Dermis microvascular lymphatic vessel endothelial cell (primary cell): Measurements from ENCODE around the gene AKR1C2. TPM values are rescaled to one million over a fixed set of nuclear protein-coding genes. Genes with fewer than 3 reads are reported as not detected.
"Not testable (repeated sequence)": the region's sequence is repeated elsewhere in the genome, so short reads cannot be mapped to it uniquely, and the experiment has no call there.

Experiments
- DNase-seq, 2 donors: peaks; one replicate each; pipeline versions ENCODE4 v3.0.0 to v3.0.0-alpha.2; 2010; ENCODE audit warnings: low read depth in 2 of 2
- total RNA-seq: library from RNA; depleted of rRNA; stranded (reverse); fragments of >200 nt; gene quantifications from 2 replicates; pipeline ENCODE4 v1.2.1, GENCODE V29; 2014

The AKR1C2 gene
- total RNA-seq, 1 donor from 2014 or later, result 22.7 TPM

DNA sequence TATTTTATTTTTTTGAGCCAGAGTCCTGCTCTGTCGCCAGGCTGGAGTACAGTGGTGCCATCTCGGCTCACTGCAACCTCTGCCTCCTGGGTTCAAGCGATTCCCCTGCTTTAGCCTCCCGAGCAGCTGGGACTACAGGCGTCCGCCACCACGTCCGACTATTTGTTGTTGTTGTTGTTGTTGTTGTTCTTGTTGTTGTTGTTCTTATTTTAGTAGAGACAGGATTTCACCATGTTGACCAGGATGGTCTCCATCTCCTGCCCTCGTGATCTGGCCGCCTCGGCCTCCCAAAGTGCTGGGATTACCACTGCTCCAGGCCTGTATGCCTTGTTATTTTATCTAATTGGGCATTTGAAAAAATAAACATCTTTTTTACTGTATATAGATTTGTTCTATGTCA is 42.1 kb downstream of the AKR1C2 start:
- DNase-seq, result not testable (repeated sequence)

DNA sequence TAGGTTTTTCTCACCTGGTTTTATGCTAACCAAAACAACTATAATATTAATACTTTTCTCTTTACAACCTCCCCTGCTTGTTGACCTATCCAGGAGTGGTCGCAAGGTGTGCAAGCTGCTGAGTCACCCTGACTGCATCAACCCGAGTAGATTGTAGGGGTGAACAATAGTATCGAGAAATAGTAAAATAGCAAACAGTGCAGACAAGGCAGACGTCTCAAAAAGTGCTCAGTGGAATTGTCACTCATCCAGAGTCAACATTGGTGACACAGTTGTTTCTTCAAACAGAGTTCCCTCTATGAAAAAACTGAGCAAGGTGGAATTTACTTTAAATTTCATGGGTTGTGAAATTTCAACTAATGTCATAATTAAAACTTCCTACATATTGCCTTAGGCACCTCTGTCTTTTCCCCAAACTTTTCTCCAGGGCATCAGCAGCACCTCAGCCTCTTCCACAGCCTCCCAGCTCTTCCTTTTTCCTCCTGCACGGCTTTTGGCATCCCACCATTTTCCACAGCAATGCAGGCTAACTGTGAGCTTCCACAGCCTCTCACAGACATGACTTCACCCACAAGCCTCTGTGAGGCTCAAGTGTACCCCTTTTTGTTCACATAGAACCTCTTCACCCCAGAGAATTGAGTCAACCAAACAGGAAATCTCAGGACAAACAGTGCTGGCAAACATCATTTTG is 46.6 kb downstream of the AKR1C2 start:
- DNase-seq, result not testable (repeated sequence)

DNA sequence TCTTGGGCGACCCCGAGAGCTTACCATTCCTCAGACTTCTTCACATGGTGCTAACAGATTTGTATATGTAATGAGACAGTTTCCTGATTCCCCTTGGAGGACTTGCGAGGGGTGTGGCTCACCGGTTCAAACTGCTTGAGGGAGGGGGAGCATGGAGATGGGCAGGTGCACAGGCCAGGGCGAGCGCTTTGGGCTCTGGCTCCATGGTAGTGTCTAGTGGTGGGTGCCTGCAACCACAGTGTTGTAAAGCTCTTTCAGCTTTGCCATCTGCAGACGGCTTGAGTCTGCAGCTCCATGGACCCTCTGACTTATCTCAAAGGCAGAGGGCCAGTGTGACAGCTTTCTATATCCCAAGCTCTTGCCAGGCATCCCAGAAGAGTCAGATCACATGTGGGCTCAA is 47.6 kb downstream of the AKR1C2 start:
- not testable (repeated sequence) for DNase-seq

DNA sequence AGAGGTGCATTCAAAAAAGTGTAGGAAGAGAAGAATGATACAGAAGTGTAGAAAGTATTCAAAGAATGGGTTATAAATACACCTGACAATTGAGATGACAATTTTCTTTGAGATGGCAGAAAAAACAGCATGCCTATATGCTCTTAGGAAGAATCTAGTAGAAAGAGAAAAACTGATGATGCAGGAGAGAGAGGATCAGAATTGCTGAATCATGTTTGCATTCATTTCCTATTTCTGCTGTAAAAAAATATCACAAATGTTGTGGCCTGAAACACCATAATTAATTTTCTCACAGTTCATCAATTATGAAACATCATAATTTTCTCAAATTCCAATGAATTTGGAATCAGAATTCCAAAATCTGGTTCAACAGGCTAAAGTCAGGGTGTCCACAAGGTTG is 50.3 kb downstream of the AKR1C2 start:
- DNase-seq, result no peak

DNA sequence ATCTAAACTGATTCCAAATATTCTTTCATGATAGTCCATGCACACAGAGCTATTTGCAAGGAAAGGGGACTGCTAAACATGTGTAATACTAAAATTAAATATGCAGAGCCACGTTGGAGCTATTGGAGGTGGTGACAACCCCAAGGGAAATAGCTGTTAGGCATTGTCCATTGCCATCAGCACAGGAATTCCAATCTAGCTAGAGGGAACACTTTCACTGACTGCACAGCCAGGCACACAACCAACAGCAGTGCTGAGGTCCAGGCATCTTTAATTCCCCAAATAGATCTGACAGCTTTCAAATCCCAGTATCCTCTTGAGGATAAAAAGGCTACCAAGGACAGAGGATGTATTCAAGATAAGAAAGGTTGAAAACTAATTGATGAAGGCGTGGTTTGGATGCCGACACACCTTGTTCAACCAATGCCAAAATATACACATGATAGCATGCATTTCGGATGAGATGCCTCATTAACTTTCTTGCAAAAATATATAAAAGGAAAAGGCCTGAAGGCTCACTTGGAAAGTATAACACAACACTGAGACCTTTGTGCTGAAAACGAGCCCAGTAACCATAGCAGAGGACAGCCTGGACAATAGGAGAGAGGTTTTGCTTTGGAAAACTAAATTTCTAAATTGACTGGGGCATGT is 52.0 kb downstream of the AKR1C2 start:
- peak in 1 of 2 donors; percentile 65 for DNase-seq

DNA sequence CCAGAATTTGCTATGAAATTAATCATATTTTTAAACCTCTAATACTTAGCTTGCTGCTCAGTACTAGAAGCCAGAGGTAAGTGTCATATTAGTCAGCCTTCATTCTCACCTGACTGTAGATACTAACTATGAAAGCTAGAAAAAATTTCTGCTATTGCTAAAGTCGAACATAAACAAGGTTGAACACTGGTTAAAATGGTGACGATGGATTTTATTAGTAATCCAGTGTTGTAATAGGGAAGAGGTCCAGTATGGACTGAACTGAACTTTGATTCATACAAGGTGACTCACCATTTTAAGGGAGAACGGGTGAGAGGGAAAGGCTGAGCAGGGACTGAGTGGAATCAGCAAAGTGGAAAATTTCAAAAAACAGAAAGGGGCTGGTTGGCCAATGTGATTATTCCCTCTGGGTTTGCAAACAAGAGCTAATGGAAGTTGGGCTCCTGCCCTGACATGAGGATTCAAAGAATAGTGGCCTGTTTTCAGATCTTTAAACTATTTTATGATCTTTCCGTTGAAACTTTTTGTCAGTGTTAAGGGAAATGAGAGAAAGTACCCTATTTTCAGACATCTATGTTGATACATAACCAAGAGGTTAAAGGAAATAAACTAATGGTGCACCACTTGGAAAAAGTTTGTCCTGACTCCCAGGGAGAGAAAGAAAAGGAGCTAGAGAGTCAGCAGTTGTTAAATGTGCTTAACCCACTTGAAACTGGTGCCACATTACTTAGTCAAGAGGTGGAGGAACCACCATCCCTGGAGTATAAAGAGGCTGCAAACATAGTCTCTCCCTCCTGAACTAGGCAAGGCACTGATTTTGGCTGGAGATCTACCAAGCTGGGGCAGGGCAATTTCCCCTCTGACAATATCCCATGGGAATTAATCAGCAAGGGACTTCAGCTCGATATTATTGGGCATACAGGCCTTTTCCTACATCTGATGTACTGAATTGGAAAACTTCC is 55.7 kb downstream of the AKR1C2 start:
- peak; percentile 85 to 91 for DNase-seq

DNA sequence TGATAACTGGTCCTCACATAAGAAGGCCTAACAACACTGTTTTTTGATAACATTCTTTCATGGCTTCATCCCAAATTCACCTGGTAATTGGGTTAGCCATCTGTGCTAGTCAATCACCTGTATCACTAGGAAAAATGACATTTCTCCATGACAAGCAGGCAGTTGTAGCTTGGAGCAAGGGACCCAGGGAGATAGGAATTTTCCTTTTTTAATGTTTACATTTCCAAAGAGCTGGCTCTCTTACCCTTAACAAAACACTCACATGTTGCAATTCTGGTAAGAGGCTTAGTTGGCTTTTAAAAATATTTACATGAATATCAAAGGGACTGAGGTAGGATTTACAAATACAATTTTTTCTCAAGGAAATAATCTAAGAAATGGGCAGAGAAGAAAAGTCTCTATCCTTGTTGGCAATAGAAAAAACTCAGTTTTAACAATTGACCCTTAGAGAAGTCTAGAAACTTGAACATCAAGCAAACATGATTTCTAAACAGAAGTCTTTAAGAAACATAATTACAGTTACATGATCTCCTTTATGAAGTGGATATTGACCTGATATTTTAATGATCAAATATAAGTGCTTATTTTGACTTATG is 56.5 kb downstream of the AKR1C2 start:
- peak in 1 of 2 donors; percentile 42 for DNase-seq

DNA sequence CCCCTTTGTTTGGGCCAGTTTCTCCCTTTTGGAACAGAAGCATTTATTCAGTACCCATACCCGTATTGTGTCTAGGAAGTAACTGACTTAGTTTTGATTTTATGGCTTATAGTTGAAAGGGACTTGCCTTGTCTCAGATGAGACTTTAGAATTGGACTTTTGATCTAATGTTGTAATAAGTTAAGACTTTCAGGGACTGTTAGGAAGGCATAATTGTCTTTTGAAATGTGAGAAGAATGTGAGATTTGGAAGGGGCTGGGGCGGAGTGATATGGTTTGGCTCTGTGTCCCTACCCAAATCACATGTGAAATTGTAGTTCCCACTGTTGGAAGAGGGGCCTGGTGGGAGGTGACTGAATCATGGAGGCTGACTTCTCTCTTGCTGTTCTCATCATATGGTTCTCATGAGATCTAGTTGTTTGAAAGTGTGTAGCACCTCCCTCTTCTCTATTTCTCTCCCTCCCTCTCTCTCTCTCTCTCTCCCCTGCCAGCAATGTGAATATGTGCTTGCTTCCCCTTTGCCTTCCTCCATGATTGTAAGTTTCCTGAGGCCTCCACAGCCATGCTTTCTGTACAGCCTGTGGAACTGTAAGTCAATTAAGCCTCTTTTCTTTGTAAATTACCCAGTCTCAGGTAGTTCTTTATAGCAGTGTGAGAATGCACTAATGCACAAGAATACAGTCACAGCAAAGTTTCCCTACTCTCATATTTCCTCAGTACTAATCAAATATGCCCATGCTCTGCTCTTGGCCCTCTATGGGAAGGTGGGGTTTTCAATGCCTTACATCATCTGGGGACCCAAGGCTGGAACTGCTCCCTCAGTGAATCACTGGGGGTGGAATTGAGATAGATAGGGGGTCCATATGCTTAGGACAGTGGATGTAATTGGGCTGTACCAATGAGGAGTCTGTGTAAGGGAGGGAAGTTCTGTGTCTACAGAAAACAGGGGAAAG is 57.6 kb downstream of the AKR1C2 start:
- no peak for DNase-seq

DNA sequence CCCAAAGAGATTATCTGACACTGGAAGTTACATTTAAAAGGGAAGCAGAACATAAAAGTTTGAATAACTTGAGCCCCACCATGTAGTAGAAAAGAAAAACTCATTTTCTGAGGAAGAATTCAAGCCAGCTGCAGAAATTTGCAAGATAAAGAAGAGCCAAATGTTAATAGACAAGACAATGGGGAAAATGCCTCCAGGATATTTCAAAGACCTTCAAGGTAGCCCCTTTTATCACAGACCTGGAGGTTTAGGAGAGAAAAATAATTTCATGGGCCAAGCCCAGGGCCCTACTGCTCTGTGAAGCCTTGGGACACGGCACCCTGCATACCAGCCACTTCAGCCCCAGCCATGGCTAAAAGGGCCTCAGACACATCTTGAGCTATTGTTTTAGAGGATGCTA is 58.8 kb downstream of the AKR1C2 start:
- no peak for DNase-seq

DNA sequence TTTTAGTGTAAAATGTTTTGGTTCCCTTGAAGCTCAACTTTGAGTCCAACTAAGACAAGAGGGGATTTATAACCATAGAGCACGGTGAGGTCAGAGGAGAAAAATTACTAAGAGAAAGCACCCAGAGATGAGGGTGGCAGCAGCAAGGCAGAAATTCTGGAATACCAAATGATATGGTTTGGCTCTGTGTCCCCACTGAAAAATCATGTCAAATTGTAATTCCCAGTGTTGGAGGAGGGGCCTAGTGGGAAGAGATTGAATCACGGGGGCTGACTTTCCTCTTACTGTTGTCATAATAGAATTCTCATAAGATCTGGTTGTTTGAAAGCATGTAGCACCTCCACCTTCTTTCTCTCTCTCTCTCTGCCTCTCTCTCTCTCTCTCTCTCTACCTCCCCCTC is 59.8 kb downstream of the AKR1C2 start:
- DNase-seq, result no peak

DNA sequence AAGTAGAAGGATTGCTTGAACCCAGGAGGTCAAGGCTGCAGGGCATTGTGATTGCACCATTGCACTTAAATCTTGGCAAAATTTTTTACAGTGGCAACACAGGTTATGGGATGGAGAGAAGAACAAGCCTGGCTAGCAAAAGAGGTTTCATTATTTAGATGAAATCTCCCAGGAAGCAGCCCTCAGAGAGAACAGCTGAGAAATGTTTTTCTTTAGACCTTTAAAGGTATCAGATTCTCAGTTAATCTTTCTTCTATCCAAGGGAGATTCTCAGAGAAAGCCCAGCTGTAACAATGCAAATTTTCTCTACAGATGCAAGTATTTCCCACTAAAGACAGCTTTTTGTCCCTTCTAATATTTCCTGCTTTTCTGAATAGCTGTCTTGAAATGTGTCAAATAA is 60.2 kb downstream of the AKR1C2 start:
- DNase-seq, result not testable (repeated sequence)

DNA sequence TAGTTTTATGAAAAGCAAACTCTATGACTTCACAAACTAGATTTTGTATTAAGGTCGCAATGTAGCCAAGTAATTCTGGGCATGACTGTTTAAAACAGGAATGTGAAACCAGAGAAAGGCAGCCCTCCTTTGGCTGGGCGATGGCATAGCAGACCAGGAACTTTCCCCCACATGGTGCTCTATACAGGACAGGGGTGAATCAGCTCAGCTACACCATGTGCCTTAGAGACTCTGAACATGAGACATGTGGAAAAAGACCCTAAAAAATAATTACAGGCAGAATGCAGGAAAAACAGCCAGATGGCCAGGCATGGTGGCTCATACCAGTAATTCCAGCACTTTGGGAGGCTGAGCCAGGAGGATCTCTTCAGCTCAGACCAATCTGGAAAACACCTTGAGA is 60.7 kb downstream of the AKR1C2 start:
- DNase-seq, result peak; percentile 75 to 78

DNA sequence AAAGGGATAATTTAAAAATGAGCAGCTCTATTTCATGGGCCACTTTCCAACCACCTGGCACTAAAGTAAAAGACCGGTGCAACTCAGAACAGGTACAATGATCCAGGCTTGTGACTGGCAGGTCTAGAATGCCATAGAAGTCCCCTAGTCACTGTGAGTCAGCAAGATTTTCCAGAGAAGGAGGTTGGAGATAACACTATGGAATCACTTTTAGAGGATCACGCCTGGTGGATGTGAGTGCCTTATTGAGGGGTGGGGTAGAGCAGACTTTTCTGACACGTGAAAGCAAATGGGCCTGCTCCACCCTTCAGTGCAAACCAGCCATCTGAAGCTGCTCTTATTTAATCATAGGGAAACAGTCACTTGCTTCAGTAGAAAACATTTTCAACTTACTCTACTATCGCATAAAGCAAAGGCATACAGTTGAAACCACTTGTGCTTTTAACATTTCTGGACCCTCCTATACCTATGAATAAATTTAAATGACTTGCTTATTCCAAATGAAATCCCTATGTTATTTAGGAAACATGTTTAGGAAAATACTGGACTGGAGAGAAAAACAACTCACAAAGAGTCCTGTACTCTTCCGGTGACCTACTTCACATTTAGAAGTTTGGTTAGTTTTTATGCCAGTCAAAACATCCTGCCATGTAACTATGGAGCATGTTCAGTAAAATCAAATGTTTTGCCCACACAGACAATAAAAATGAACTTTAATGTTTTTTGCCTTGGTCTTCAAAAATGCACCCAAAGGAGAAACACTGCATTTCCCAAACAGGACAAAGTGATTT is 61.9 kb downstream of the AKR1C2 start:
- DNase-seq, result peak; percentile 75 to 87

DNA sequence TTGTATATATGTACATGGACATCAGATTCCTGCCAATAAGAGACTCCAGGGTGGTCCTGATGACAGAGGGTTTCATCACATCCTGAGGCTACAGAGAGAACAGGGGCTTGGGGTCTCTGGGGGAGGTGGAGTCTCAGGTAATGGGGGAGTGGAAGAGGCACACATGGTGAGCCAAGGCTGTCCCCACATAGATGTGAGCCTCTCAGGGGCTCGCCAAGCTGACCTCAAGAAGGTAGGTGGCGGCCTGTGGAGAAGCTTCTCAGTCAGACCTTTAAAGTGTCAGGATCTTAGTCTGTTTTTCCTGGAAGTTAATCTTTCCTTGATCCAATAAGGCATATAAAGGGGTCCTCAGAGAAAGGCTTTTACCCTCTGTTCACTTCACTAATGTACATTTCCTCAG is 62.7 kb downstream of the AKR1C2 start:
- DNase-seq, result not testable (repeated sequence)

DNA sequence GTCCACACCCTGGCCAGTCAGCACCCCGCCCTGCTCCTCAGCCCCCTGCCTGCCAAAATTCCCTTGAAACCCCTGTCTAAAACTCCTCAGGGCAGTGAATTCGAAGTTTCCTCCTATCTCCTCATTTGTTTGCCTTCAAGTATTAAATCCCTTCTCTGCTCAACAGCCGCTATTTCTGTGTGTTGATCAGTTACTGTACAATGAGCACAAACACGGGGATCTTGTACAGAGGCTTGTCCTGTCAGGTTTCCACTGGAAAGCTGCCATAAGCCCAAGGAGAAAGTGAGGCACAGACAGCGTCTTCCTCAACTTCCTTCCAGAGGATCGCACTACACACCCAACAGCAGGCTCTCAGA is 63.6 kb downstream of the AKR1C2 start:
- not testable (repeated sequence) for DNase-seq

DNA sequence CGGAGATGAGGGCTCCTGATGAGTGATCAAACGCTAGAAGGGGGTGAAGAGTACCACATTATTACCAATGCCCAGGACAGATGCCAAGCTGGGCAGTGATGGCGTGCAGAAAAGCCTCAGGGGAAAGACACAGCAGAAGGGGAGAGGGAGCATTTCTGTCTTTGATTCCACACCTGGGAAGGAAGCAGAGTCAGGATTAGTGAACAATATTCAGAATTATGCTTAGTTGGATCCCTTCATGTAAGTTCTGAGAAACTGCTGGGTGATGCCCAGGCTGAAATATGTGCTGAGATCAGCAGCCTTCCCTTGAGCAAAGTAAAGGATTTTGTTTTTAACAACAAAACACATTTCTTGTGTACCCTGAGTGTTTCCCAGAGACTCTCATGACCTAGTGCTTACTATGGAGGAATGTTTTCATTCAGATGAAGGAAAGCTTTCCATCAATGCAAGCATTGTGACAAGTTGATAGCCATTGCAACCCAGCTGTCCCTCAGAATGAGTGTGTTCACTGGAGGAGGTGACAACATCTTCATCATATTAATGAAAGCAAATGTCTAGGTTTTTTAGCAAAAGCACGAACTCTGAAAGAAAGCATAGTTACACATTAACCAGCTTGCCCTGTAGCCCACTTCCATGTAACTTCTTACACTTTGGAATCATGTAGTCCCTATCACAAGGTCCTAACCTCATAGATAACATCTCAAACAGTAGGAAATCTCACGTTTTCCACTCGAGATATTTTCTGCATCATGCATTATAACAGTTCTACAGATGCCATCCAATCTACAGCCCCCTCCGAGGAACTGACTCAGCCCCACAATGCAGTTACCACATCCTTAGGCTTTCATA is 64.2 kb downstream of the AKR1C2 start:
- no peak for DNase-seq
